GM21619 (cell line): ENCODE results near the gene GGACT.

ENCODE experiments used
- ATAC-seq: cut with Tn5 transposase; IDR thresholded peaks from one replicate; pipeline ENCODE4 v1.9.1; 2021; ENCODE audit not compliant: unreplicated experiment

Gene GGACT

DNA sequence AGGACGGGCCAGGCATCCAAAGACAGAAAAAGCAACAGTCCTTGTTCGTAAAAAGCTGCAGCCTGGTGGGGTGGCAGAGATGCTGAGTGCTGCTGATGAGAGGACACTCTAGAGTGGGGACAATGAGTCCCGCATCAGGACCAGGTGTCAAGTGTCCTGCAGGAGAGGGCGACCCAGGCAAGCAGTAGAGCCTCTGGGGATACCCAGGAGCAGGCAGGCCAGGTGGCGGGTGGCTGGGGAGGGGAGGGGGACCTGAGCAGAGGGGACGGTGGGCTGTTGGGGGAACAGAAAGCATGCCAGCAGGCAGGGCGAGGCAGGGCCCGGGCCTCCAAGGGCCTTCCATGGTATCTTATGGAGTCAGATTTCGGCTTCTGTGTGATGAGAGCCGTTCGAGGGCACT lies 35.8 kb downstream of the GGACT start:
- no peak for ATAC-seq

DNA sequence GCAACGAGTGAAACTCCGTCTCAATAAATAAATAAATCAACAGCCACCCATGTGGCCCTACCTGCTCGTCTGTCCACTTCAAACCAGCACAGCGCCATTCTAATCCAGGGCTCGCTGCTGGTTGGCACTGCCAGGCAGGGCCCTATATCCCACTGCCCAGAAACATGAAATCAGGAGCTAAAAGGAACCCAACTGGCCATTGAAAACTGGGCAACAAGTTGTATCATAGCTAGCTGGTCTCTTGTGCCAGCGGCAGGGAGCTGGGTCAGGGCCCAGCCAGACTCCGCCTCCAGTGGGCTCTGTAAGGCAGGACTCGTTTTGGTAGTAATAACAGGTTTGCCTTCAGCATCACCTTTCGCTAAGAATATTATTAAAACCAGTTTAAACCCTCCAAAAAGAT lies 39.3 kb downstream of the GGACT start:
- ATAC-seq: no peak

DNA sequence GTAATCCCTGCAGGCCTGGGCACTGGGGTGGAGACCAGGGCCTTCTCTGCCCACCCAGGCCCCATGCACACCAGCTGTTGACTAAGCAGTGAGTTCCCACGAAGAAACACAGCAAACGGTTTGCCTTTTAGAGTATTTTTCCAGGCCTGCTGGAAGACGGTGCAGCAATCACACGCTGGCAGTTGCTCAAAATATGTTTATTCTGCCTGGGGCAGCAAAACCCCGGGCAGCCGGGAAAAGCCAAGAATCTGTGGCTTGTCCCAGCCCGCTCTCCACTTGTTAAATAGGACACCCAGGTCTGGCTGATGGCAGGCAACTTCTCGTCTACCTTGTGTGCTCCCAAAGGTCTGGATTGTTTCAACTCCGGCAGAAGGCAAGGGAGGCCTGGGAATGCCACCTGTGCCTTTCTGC lies 40.8 kb downstream of the GGACT start:
- no peak for ATAC-seq

DNA sequence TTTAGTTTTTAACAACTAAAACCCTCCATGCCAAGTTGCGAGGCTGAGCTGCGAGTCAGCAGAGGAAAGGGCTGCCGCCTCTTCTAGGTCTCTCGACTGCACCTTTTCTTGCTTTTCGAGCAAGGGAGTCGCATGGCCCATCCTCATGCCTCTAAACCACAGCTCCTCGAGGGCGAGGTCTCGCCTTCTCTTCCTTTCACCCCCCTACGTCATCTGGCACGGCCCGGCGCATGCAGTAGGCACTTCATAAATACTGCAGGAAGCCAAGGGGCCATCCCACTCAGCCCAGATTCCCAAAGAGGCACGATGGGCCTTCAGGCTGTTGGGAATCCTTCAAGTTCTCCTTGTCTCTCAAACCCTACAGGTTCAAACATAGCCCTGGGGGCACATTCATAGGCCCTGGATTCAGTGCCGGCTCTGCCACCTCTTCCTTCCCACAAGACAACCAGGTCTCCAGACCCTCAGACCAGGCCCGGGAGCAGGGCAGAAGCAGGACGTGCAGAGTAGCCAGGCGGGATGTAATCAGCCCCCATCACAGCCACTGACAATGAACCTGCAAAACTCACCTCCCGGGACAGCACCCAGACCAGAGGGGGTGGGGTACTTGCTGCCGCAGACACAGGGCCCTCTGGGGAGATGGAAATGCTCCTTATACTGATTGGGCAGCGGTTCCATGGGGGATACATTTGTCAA lies 41.7 kb downstream of the GGACT start:
- ATAC-seq: no peak

DNA sequence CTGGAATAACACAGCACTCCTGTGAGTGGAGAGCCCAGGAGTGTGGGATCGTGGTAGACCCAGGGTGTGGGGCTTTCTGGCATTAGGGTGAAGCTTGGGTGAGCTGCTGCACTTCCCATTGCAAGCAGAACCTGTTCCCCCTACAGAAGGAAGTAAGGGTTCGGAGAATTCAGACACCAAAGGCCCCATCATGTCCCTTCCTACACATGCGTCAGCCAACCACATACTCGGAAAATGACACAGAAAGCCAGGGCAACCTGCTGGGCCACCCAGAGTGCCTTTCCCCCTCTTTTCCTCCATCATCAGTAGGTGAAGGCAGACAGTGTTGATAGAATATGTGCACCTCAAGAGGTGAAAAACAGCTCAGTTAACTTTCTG lies 42.9 kb downstream of the GGACT start:
- ATAC-seq: no peak

DNA sequence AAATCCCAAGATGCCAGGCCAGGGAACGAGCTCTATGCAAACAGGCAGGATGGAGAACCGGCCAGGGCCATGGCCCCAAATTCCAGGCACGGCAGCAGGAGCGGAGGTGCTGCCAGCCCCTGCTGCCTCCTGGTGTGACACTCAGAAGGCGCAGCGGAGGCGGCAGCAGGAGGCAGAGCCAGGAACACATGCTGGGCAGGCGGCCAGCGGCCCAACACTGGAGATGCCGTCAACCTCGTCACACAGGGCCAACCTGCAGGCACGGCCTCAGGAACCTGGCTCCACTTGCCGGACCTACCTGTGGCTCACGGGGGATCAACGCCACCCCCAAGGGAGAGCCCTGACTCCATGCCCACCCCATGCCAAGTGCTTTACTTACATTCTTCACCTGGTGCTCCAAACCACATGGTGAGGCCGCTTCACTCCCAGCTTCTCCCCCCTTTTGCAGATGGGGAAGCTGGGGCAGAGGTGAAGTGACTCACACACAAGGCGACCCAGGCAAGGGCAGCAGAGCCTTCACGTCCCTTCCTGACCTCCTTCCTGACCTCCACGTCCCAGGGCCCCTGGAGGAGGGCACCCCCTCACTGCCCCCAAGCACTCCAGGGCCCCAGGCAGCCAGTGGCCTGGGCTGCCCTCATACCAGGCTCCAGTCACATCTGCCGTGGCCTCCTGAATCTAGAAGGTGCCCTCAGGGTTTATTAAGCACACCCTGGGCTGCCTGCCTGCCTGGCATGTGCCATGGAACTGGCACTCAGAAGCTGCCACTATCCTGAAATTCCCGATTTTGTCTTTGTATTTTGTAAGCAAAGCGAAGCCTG lies 43.5 kb downstream of the GGACT start:
- no peak for ATAC-seq

DNA sequence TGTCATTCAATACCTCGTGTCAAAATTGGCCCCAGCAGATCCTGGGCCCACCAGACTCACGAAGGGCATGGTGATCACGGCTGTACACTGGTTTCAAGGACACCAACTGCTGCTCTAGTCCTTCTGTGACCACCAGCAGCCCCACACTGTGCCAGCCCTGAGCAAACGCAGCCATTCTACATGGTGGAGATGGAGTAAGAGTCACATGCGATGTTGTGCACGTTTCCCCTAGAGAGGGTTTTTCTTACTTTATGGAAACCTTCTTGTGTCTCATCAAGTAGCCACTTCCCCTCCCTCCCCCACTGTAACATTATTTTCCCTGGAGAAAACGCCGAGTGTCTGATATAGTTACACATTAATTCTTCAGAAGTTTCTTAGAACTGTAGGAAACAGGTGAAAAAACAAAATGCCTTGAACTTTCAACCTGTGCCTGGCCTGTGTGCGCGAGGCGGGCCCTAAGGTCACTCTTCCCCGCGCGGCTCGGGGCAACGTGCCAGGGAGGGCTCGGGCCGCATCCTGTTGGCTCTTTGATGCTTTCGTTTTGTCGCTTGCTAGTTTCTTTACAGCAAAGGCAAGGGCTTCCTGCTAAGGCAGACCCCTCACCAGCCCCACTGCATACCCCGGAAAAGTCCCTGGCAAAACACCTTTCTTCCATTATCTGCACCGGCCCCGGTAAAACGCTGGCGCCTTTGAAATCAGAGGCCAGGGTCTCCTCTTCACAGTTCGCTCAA lies 44.6 kb downstream of the GGACT start:
- ATAC-seq: no peak

DNA sequence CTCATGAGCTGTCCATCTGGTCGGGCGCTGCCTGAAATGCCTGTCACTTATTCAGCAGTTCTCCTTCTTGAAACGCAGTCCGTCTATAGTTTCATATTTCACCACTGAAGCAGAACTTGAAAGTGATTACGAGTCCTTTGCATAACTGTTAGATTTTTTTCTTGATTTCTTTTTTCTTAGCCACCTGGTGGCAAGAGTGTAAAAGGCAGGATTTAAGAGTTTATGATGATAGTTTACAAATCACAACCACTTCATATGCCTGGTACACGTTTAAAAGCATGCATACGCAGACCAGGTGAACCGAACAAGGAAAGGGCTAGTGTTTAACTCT lies 45.8 kb downstream of the GGACT start:
- ATAC-seq: peak; percentile 91

DNA sequence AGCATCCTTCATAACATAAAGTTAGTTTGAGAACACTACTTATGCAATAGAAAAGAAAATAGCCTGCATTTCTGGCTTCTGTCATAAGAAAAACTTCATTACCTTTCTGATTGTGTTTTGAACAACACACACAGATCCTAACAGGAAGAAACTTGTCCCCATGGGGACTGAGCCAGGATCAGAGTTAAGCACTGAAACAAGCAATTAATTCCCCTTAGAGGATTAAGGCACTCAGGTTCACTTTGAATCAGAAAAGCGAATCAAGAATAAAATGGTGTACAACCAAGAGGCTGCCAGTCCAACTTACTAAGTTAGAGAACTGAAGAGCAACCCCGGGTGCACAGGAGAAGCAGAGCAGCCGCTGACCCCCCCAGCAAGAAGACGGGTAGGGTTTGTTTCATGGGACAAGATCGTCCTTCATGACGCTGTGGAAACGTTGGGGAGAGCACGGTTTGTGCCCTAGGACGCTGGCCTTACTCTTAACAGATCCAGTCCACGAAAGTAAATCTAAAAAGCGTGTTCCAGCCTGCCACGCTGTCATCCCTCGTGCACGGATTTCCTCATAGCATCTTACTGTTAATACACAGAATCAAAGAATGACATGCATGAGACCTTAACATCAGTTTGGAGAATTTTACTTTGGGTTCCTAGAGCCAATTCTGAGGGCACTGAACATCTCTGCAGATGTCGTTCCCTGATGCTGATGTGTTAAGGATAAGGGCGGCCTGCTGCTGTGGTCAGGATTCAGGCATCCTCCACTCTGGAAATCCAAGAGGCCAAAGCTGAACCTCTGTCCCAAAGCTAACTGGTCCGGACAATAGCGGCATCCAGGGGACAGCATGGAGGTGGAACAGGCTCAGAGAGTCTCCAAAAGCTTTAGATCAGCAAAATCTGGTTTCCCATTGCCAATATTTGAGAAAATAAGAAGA lies 46.4 kb downstream of the GGACT start:
- no peak for ATAC-seq

DNA sequence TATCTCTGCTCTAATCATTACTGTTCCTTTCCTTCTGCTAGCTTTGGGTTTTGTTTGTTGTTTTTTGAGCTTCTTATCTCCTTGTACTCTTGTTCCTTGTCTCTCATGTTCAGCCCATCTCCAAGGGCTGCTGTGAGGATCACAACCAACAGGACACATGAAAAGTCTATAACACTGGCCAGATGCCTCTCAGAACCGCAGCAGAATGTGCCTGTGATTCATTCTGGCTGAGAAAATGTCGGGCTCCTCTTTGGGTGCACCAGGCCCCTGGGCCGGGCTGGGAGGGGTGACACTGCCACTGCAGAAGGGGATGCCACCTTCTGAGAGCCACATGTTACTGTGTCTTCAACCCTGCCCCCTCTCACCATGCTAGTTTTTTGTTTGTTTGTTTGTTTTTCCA lies 48.0 kb downstream of the GGACT start:
- no peak for ATAC-seq

DNA sequence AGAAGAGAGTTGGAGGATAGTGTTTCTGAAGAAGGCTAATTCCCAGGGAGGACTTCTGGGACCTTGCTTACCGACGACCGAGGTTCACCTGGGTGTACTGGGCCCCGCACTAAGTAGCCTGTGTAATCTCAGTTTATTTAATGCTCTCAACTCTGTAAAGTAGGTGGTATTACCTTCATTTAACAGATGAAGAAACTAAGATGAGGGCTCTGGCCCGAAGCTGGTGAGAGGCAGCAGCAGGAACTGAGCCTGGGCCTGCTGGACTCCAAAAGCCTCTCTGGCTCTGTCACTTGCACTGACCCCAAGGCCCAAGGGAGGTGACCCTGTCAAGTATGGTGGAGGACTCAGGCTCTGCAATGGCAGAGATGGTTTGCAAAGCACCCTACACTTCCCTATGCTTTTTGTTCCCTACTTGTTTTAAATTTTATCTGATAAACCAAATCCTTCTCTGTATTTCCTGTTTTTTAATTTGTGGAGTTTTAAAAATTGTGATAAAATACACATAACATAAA lies 50.6 kb downstream of the GGACT start:
- no peak for ATAC-seq

DNA sequence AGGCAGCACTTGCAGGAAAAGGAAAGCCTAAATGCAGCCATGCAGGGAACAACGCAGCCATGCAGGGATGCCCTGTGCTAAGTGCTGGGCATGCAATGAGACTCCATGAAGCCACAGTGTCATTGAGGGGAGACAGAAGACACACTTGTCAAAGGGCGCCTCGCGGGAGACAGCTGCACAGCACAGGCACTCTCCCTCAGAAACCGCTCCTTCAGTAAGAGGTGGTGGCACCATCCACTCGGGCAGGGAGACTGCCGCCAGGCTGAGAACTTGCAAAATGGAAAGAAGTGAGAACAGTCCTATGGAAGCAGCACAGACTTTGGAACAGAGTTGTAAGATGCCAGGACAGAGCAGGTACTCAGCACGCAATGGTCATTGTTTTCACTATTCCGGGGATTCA lies 51.1 kb downstream of the GGACT start:
- ATAC-seq: no peak

DNA sequence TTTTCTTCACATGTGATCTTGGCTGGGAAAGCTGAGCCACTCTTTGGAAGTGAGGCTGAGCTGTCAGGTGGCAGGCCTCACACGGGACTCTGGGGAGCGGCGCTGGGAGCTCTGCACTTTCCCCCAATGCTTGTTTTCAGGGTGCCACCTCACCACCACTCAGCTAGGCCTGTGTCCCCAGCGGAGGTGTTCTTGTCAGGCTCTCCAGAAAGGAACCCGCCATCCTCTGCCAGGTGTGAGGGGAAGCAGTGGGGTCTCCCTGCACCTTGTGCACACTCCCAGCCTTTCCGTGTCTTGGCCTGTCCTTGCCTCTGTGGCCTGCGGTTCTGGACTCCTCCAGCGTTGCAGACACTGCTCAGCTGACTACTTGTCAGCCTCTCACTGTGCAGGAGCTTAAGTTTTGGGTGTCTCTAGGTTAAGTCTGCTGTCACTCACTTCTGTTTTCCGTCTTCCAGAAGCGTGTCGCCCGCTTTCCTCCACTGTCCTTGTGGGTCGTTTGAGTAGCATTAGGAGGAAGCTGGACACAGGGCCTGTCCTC lies 51.9 kb downstream of the GGACT start:
- ATAC-seq: no peak

DNA sequence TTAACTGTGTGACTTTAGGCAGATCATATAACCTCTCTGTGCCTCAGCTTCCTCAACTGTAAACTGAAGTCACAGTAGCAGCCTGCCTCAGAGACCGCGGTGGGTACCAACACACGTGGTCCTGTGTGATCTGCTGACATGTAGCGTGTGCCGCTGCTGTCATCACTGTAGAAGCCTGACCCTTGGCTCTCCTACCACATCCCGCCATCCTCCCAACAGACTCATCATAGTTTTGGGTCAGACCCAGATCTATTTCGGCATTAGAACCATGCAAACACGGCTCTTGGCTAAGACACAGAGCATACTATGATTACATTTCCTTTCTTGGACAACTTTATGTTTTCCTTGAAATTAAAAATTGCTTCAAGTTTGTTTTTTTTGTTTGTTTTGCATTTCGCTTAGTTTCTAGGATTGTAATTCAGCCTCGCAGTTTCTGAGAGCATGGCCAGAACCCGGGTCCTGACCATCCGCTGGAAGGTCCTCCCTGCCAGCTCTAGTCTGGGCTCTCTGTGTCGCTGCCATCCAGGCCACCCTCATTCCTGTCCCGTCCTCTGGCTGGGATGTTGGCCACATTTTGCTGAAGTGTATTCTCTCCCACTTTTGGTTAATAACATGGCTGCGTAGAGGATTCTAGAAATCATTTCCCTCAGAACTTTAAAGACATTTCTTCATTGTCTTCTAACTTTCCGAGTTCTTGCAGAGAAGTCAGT lies 53.0 kb downstream of the GGACT start:
- ATAC-seq: no peak

DNA sequence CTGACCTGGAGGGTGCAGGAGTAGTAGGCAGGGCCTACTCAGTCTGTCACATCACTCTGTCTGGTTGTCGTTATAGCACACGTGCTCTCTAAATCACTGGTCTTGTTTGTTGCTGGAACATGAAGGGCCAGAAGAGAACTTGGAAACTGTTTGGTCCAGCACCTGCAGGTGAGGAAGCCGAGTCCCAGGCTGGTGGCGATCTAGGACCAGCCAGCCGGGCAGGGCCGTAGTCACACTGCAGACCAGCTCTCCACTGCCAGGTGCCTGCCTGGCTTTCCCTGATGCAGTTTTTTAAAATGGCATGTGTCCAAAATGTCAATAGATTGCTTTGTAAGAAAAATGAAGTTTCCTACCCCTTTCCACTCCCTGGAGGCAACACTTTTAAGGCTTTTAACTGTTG lies 53.7 kb downstream of the GGACT start:
- no peak for ATAC-seq

DNA sequence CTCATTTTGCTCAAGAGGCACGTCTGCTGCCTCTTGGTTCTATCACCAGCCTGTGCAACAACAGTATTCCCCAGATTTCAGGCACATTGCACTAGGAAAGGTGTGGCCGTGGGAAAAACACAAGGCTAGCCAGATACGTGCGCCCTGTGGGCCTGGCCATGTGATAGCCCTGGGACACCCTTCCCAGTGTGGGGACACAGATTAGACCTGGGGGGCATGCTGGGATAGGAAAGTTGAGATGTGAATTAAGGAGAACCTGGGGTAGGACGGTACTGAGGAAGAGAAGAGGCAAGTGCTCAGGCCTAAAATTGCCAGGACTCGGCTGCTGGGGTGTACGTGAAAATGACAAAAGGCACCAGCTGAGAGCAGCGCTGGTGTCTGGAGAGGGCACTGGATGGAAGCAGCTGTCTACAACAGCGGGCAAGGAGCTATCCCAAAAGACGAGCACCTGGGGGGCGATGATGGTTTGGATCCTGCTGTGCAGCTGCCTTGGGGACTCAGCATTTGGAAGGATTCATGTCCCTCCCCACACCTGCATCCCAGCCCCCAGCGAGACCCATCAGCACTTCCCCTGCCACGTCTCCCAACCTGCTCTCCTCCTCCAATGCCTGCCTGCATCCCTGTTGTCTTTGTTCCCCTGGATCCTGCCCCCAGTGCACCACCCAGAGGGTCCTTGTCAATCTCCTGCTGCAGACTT lies 54.3 kb downstream of the GGACT start:
- no peak for ATAC-seq

DNA sequence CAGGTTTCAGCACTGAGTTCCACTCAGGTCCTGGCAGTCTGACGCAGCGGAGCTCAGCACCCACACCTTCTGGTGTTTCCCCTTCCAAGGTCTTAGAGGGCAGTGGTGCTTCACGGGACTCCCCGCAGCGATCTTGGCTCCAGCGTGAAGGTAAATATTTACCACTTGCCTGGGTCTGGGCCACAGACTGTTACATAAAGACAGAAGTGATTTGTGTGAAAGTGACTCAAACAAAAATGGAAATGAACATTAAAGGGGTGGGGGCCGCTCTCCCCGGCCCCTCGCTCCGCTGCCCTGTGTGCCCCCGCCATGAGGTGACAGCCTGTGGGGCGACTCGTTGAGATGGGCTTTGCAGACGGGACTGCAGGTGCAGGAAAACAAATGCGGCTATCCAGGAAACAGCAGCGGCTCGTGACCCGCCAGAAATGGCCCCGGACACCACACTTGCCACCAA lies 55.0 kb downstream of the GGACT start:
- peak; percentile 53 for ATAC-seq

DNA sequence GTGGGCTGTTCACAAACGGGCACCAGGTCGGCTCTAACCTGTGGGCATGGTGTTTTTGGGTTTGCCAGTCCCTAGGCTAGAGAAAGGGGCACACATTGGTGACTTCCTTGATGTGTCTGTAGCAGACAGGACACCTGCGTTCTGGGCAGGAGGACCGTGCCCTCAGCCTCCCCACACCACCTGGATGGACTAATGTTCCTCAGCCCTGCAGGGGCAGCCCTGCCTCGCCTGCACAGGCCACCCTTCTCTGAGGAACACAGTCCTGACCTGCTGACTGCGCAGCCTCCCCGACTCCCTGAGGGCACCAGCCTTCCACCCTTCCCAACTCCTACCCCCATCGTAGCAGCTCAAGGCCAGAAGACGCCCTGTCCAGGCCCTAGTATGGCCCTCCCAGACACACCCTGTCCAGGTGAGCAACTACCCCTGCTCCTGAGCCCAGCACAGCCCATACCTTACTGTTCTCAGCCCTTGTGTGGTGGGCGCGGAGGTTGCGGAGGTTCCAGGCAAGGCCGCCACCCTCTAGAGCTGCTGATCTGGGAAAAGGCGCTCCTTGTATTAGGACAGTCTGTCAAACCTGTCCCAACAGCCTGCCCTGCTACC lies 55.7 kb downstream of the GGACT start:
- ATAC-seq: no peak
